Measurements from ENCODE around the gene UTF1. TPM values are rescaled to one million over a fixed set of nuclear protein-coding genes. Genes with fewer than 3 reads are reported as not detected.

UTF1 gene
- total and polyA plus RNA-seq, 2 of the 8 experiments (the other 6 are each of a cell fraction or from before 2014, with no cell fraction given) = 0.47 to 21.8 TPM

GRCh38 chr10:133198621-133199487 is 31.2 kb upstream of the UTF1 start (continued):
- TF ChIP-seq CHD7 (IDR thresholded peaks at IDR 0.05; ENCODE audit: insufficient replicate concordance, low read length) = no peak
- TF ChIP-seq CHD1 (IDR thresholded peaks at IDR 0.05; ENCODE audit: low read depth, low read length) = no peak
